Body of pancreas (tissue), 4 donors: ENCODE data around the gene TXNIP. TPM values are rescaled to one million over a fixed set of nuclear protein-coding genes. Genes with fewer than 3 reads are reported as not detected.
A peak's percentile ranks its signal among the peaks of the same experiment; 100 is the strongest.

Experiments used
- ATAC-seq: fragments of 150-250 bp; one replicate; pipeline ENCODE4 v1.9.1; 2016
- DNase-seq, 4 donors: peaks; one replicate each; pipeline ENCODE4 v3.0.0-alpha.2; 2019
- H3K27ac ChIP-seq, 4 donors: fragments of 200-600 bp; sonication (generic); 1 replicate in 3 of 4; 2 replicates in 1 of 4; pipeline versions ENCODE4 v1.5.1 to v1.6.1; 2016 to 2019; ENCODE audit warnings: mild to moderate bottlenecking in 1 of 4, mixed read lengths in 1 of 4, moderate library complexity in 1 of 4
- H3K27me3 ChIP-seq, 2 donors: fragments of 200-600 bp; sonication (generic); one replicate each; pipeline ENCODE4 v1.6.0; 2016; ENCODE audit warnings: mild to moderate bottlenecking in 1 of 2
- H3K36me3 ChIP-seq, 2 donors: fragments of 200-600 bp; sonication (generic); replicated peaks in 1 of 2; 2 replicates each; pipeline ENCODE4 v1.5.1; 2016; ENCODE audit warnings: low read depth in 2 of 2; ENCODE audit not compliant: insufficient read depth in 1 of 2
- H3K4me1 ChIP-seq: fragments of 200-600 bp; sonication (generic); one replicate; pipeline ENCODE4 v1.6.0; 2016
- H3K4me3 ChIP-seq, 2 donors: fragments of 200-600 bp; sonication (generic); 1 replicate in 1 of 2; 2 replicates in 1 of 2; pipeline ENCODE4 v1.5.1; 2016 to 2019
- H3K9me3 ChIP-seq, 3 donors: fragments of 200-600 bp; sonication (generic); 1 replicate in 2 of 3; 2 replicates in 1 of 3; pipeline ENCODE4 v1.5.1; 2016
- CTCF ChIP-seq, 7 experiments: fragments of 450-650 bp in 4 of 7; fragments of 200-600 bp in 3 of 7; sonication (generic) in 3 of 7; IDR thresholded peaks; one replicate each; pipeline ENCODE4 v1.5.1; 2016 to 2019; ENCODE audit warnings: antibody characterized with exemption in 7 of 7
- POLR2A ChIP-seq, 3 donors: fragments of 450-650 bp; IDR thresholded peaks; one replicate each; pipeline ENCODE4 v1.6.1; 2016; ENCODE audit warnings: antibody characterized with exemption in 3 of 3, mild to moderate bottlenecking in 2 of 3
- WGBS, 2 donors: methylation state at CpG; one replicate each; pipeline ENCODE4 v1.1.5; 2017; 5-methylcytosine and 5-hydroxymethylcytosine counted together
- intact Hi-C: fragments of 100-400 bp; cut with DNase I; formaldehyde crosslinking; loops from one replicate; pipeline ENCODE4 v1.15.1; 2023
- total RNA-seq, 2 donors: library from RNA; depleted of rRNA; stranded (reverse); fragments of >200 nt; gene quantifications; one replicate each; pipeline ENCODE4 v1.1.0, GENCODE V29; 2016

The TXNIP gene
- total RNA-seq, 2 donors from 2014 or later: 414 to 820 TPM

- ATAC-seq: no peak
- intact Hi-C loops: no loop called here
- TF ChIP-seq CTCF (IDR thresholded peaks at IDR 0.05) (peak in 2 of 7 experiments; percentile 4 to 6), POLR2A (IDR thresholded peaks at IDR 0.05) (no peak)
- peaks cover 46% of the 10 kb centered on the region for H3K4me1 ChIP-seq
- peak overlapping the region; percentile 94 to 98 (median 96) for H3K27ac ChIP-seq
- 25% methylated on average over 3 of the region's 3 CpGs for WGBS, 2 donors
- no peaks in the 10 kb centered on the region for H3K9me3 ChIP-seq
- no peak for DNase-seq
- H3K4me3 ChIP-seq: no peak overlapping the region
- H3K27me3 ChIP-seq: no peaks in the 10 kb centered on the region
- peaks cover 10 to 15% of the 10 kb centered on the region in 2 donors for H3K36me3 ChIP-seq
Measured at GRCh38 chr1:145997718-145998023, 1.3 kb upstream of the TXNIP start.

- peaks cover 10 to 18% of the 10 kb centered on the region in 2 donors for H3K36me3 ChIP-seq
- DNase-seq (peak in 3 of 4 donors; percentile 42 to 66 (median 53)), ATAC-seq (peak; percentile 3)
- TF ChIP-seq POLR2A (IDR thresholded peaks at IDR 0.05): no peak
- TF ChIP-seq CTCF (IDR thresholded peaks at IDR 0.05): no peak
- no peaks in the 10 kb centered on the region for H3K27me3 ChIP-seq
- peaks cover 51% of the 10 kb centered on the region for H3K4me1 ChIP-seq
- H3K9me3 ChIP-seq: no peaks in the 10 kb centered on the region
- intact Hi-C loops: no loop called here
- peak overlapping the region; percentile 21 to 43 for H3K4me3 ChIP-seq
- WGBS, 2 donors: 13 to 16% methylated on average over 12 of the region's 12 CpGs
- peak overlapping the region; percentile 94 to 98 (median 96) for H3K27ac ChIP-seq
Measured at GRCh38 chr1:145997016-145997717, 788 bp upstream of the TXNIP start.

GRCh38 chr1:145995964-145996432 is 381 bp downstream of the TXNIP start:
- ATAC-seq: no peak
- Histone ChIP-seq H3K4me3 (peak overlapping the region; percentile 41 to 94), H3K36me3 (peaks cover 10 to 18% of the 10 kb centered on the region in 2 donors), H3K27me3 (no peaks in the 10 kb centered on the region), H3K4me1 (peaks cover 63% of the 10 kb centered on the region), H3K9me3 (no peaks in the 10 kb centered on the region), H3K27ac (peak overlapping the region; percentile 70 to 98 (median 95))
- TF ChIP-seq POLR2A (IDR thresholded peaks at IDR 0.05) (no peak), CTCF (IDR thresholded peaks at IDR 0.05) (no peak)
- intact Hi-C loops: no loop called here
- 0 to 1% methylated on average over 13 of the region's 13 CpGs for WGBS, 2 donors
- peak in 1 of 4 donors; percentile 39 for DNase-seq

GRCh38 chr1:145995148-145995881 is 1.1 kb downstream of the TXNIP start:
- Histone ChIP-seq H3K27ac (peak overlapping the region; percentile 70 to 98 (median 95)), H3K36me3 (peaks cover 10 to 18% of the 10 kb centered on the region in 2 donors), H3K27me3 (no peaks in the 10 kb centered on the region), H3K4me1 (peaks cover 67% of the 10 kb centered on the region), H3K9me3 (no peaks in the 10 kb centered on the region), H3K4me3 (peak overlapping the region; percentile 41 to 94)
- intact Hi-C loops: no loop called here
- TF ChIP-seq POLR2A (IDR thresholded peaks at IDR 0.05) (no peak), CTCF (IDR thresholded peaks at IDR 0.05) (no peak)
- DNase-seq (no peak), ATAC-seq (no peak)
- 1% methylated on average over 8 of the region's 8 CpGs for WGBS, 2 donors
